HEK293T (cell line): Measurements from ENCODE around the gene TRPV3.

ENCODE experiments used
- CTCF ChIA-PET: fragments of 350-600 bp; formaldehyde crosslinking; extraction: SDS; loops from one replicate; lab custom pipeline; 2021; ENCODE audit warnings: antibody characterized with exemption, inconsistent platforms; lab: Yijun Ruan, JAX
- POLR2A ChIA-PET: fragments of 350-600 bp; formaldehyde crosslinking; extraction: SDS; loops from one replicate; lab custom pipeline; 2020; ENCODE audit warnings: antibody characterized with exemption, inconsistent platforms; lab: Yijun Ruan, JAX
- DNase-seq: peaks from one replicate; pipeline ENCODE4 v3.0.0; 2012; ENCODE audit warnings: mixed read lengths; ENCODE audit errors: extremely low spot score
- ARNT ChIP-seq: fragments of 450-650 bp; IDR thresholded peaks from 2 replicates; pipeline ENCODE4 v1.6.1; 2017; ENCODE audit warnings: mild to moderate bottlenecking
- BHLHE40 ChIP-seq: fragments of 450-650 bp; IDR thresholded peaks from 2 replicates; pipeline ENCODE4 v1.6.1; 2016; ENCODE audit warnings: mild to moderate bottlenecking, moderate library complexity, borderline replicate concordance
- CTBP1 ChIP-seq: fragments of 450-650 bp; IDR thresholded peaks from 2 replicates; pipeline ENCODE4 v1.6.1; 2016; ENCODE audit warnings: borderline replicate concordance
- ELF4 ChIP-seq: fragments of 450-650 bp; IDR thresholded peaks from 2 replicates; pipeline ENCODE4 v1.6.1; 2017; ENCODE audit warnings: antibody characterized with exemption
- FOXA1 ChIP-seq: fragments of 450-650 bp; IDR thresholded peaks from 2 replicates; pipeline ENCODE4 v1.6.1; 2016; ENCODE audit warnings: mild to moderate bottlenecking
- FOXK2 ChIP-seq: fragments of 450-650 bp; IDR thresholded peaks from 2 replicates; pipeline ENCODE4 v1.6.1; 2016; ENCODE audit warnings: mild to moderate bottlenecking
- FOXM1 ChIP-seq: fragments of 450-650 bp; IDR thresholded peaks from 2 replicates; pipeline ENCODE4 v1.6.1; 2017; ENCODE audit warnings: mild to moderate bottlenecking, borderline replicate concordance
- HDGF ChIP-seq: fragments of 450-650 bp; IDR thresholded peaks from 2 replicates; pipeline ENCODE4 v1.6.1; 2017; ENCODE audit warnings: antibody characterized with exemption, borderline replicate concordance
- L3MBTL2 ChIP-seq: fragments of 450-650 bp; conservative IDR thresholded peaks from 2 replicates; pipeline ENCODE4 v1.6.1; 2016; ENCODE audit warnings: mild to moderate bottlenecking
- LEF1 ChIP-seq: fragments of 450-650 bp; IDR thresholded peaks from 2 replicates; pipeline ENCODE4 v1.6.1; 2017; ENCODE audit warnings: mild to moderate bottlenecking, borderline replicate concordance
- NFRKB ChIP-seq: fragments of 450-650 bp; IDR thresholded peaks from 2 replicates; pipeline ENCODE4 v1.6.1; 2016; ENCODE audit warnings: mild to moderate bottlenecking, moderate library complexity
- SP1 ChIP-seq: fragments of 450-650 bp; IDR thresholded peaks from 2 replicates; pipeline ENCODE4 v1.6.1; 2017
- SUZ12 ChIP-seq: fragments of 450-650 bp; IDR thresholded peaks from 2 replicates; pipeline ENCODE4 v1.6.1; 2016; ENCODE audit warnings: mild to moderate bottlenecking
- TARDBP ChIP-seq: fragments of 450-650 bp; IDR thresholded peaks from 2 replicates; pipeline ENCODE4 v1.6.1; 2016
- ZNF384 ChIP-seq: fragments of 450-650 bp; IDR thresholded peaks from 2 replicates; pipeline ENCODE4 v1.6.1; 2016
- TF ChIP-seq, protein P1 (sequence below): fragments of 450-650 bp; IDR thresholded peaks from 2 replicates; pipeline ENCODE4 v1.6.1; 2016

The TRPV3 gene

DNA sequence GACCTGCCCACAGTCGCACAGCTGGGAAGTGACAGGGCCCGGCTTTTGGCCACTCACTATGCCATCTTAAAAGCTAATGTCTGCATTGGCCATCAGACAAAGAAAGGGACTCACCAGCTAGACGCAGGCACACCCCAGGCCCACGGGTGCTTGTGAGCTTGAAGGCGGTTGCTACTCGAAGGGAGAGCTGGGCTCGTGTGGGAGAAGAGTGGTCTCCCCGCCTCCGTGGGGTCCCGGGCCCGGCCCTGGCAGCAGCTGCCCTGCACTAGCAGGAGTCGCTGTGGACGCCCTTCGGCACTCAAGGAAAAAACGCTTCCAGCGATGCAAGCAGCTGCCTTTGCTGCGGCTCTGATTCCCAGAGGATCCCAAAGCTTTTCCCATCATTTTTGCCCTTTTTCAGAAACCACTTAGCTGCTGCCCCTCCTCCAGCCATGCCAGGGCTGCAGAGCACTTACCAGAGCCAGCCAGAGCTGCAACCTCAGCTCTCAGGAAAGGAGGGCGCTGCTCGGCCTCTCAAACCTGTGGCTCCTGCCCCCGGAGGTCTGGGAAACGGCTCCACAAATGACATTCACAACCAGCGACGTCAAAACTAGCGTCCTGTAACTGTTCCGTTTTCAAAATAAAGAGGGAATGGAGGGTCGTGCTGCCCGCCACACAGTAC, 39.3 kb upstream of the TRPV3 start:
- no peak for DNase-seq
- TF ChIP-seq CTBP1 (no peak), ELF4 (no peak), BHLHE40 (no peak), L3MBTL2 (no peak), FOXK2 (no peak), TARDBP (no peak), FOXM1 (no peak), NFRKB (no peak), FOXA1 (no peak), HDGF (no peak), ZNF384 (no peak), SP1 (no peak), ARNT (no peak), SUZ12 (no peak), LEF1 (no peak)
- TF ChIP-seq, protein P1, sequence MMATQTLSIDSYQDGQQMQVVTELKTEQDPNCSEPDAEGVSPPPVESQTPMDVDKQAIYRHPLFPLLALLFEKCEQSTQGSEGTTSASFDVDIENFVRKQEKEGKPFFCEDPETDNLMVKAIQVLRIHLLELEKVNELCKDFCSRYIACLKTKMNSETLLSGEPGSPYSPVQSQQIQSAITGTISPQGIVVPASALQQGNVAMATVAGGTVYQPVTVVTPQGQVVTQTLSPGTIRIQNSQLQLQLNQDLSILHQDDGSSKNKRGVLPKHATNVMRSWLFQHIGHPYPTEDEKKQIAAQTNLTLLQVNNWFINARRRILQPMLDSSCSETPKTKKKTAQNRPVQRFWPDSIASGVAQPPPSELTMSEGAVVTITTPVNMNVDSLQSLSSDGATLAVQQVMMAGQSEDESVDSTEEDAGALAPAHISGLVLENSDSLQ: no peak
- POLR2A ChIA-PET: no interaction called here
- CTCF ChIA-PET: interaction anchor here (0.5 kb wide), 1 partner anchor 806 kb away, joined by 3 read pairs; no protein-coding TSS in a partner anchor

DNA sequence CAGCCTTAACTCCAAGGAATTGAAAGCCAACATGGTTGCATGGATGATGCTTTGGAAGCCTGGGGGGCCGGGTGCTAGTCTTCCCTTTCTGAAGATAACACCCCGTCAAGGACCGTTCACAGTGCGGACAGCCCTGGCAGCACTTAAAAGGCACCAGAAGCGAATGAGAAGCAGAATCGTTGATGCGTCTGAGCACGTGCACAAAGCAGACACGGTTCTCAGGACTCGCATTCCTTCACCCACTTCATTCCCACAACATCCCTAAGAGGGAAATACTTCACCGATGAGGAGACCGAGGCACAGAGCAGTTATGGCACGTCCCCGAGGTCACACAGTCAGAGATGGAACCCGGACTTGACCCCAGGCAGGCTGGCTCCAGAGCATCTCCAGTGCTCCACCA, 37.4 kb upstream of the TRPV3 start:
- POLR2A ChIA-PET: no interaction called here
- no peak for DNase-seq
- no peak for TF ChIP-seq L3MBTL2
- no peak for TF ChIP-seq ZNF384
- TF ChIP-seq ELF4: no peak
- no peak for TF ChIP-seq FOXA1
- no peak for TF ChIP-seq BHLHE40
- no peak for TF ChIP-seq TARDBP
- no peak for TF ChIP-seq LEF1
- no peak for TF ChIP-seq SP1
- TF ChIP-seq CTBP1: no peak
- TF ChIP-seq FOXK2: no peak
- TF ChIP-seq HDGF: no peak
- TF ChIP-seq FOXM1: no peak
- TF ChIP-seq, protein P1: no peak
- no peak for TF ChIP-seq SUZ12
- TF ChIP-seq NFRKB: no peak
- no peak for TF ChIP-seq ARNT
- CTCF ChIA-PET: no interaction called here

DNA sequence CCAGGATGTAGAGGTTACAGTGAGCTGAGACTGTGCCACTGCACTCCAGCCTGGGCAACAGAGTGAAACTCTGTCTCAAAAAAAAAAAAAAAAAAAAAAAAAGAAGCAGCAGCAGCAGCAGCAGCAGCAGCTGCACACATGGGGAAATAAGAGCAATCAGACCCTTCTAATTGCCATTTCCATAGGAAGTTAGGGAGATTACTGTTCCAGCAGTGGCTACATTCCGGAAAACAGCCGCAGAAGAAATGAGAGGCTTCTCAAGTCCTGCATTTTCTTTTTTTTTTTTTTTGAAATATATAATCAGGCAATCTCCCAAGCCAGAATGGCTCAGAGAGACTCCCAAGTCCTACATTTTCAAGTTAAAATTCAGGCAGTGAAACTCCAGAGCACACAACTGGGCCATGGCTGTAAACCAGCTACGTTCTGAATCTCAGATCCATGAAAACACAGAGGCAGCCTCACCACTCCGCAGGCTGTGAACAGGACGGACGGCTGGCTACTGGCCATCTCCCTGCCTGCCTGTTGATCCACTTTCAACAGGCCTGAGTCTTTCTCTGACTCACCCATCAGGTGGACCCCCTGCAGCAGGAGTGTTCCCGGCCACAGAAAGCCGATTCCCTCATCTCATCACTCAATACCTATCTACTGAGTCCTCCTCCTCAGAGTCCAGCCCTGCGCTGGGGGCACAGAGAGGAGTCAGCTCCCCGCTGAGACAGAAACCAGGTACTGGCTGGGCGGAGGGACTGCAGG, 36.6 kb upstream of the TRPV3 start:
- TF ChIP-seq CTBP1 (no peak), ARNT (no peak), FOXM1 (no peak), SP1 (no peak)
- DNase-seq: no peak
- ChIA-PET CTCF (no interaction called here), POLR2A (no interaction called here)

DNA sequence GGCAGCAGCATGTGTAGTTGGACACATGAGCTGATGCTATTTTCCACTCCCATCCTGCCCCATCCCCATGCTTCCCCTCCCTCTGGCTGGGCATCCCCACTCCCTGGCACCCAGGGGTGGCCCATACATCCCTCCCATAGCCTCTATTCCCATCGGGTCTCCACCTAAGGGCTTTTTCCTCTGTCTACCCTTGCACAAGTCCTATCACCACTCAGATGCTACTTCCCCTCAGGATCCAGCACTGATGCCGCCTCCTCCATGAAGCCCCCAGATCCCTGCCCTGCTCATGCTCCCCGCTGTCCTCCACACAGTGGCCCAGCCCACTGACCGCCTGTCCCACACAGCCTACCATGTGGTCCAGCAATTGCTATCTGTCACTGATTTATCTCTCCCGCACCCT, 35.8 kb upstream of the TRPV3 start:
- ChIA-PET CTCF (interaction anchor here (1.0 kb wide), 1 partner anchor 9 kb away, joined by 6 read pairs; no protein-coding TSS in a partner anchor), POLR2A (no interaction called here)
- TF ChIP-seq ELF4: no peak
- TF ChIP-seq SUZ12: no peak
- TF ChIP-seq BHLHE40: no peak
- TF ChIP-seq HDGF: no peak
- no peak for TF ChIP-seq ARNT
- no peak for TF ChIP-seq FOXA1
- DNase-seq: no peak

DNA sequence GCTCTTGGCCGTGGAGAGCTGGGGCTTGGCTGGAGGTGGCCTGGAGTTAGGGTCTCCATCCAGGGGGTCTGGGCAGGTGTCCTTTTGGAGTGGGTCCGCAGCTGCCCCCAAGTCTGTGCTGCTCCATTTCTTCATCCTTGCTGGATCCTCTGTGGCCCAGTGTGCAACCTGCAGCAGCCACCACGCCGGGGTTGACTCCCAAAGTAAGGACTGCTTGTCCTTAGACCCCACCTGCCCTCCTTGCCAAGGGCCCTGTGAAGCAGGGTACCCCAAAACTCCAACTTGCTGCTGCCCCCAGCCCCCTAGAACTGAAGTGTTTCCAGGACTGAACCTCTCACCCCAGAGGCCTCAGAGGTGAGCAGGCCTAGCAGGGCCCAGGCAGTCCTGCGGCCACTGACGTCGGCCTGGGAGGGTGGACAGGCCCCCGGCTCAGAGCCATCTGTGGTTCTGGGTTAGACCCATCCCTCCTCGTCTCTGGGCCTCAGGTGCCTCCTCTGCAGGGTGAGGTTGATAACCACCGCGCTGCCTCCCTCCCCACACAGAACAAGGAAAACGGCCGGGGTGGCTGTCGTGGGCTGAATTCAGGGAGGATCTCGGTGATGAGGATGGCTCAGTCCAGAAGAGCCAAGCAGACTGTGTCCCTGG, 34.7 kb upstream of the TRPV3 start:
- TF ChIP-seq HDGF: no peak
- TF ChIP-seq LEF1: no peak
- ChIA-PET CTCF (interaction anchor here (1.0 kb wide), 1 partner anchor 10 kb away, joined by 6 read pairs; no protein-coding TSS in a partner anchor), POLR2A (no interaction called here)
- DNase-seq: no peak

DNA sequence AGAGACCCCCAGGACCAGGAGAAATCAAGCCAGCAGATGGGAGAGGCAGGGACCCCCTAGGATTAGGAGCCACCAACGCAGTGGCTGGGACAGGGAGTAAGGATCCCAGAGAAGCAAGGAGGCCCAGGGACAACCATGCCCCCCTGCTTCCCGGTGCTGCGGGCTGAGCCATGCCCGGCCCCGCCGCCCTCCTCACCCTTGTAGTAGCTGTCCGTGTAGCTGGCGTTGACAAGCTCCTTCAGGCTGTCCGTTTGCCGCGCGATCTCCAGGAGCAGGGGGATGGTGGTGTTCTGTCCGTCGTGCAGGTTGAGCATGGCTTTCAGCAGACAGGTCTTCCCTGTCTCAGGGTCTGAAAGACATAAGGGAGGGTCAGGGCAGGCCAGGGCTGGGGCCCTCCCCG, 33.2 kb upstream of the TRPV3 start:
- CTCF ChIA-PET: no interaction called here
- no peak for DNase-seq
- TF ChIP-seq NFRKB (no peak), ZNF384 (no peak), ARNT (no peak), FOXA1 (no peak), BHLHE40 (no peak), HDGF (no peak), ELF4 (no peak), FOXK2 (no peak), FOXM1 (no peak), CTBP1 (no peak), SP1 (no peak), L3MBTL2 (no peak), LEF1 (no peak)
- TF ChIP-seq, protein P1: no peak
- POLR2A ChIA-PET: no interaction called here
